CMK (cell line): Measurements from ENCODE around the gene ELAC2.

Source experiments
- DNase-seq: peaks from one replicate; pipeline ENCODE4 v3.0.0-alpha.2; 2010; ENCODE audit warnings: low read depth

The ELAC2 gene

DNA sequence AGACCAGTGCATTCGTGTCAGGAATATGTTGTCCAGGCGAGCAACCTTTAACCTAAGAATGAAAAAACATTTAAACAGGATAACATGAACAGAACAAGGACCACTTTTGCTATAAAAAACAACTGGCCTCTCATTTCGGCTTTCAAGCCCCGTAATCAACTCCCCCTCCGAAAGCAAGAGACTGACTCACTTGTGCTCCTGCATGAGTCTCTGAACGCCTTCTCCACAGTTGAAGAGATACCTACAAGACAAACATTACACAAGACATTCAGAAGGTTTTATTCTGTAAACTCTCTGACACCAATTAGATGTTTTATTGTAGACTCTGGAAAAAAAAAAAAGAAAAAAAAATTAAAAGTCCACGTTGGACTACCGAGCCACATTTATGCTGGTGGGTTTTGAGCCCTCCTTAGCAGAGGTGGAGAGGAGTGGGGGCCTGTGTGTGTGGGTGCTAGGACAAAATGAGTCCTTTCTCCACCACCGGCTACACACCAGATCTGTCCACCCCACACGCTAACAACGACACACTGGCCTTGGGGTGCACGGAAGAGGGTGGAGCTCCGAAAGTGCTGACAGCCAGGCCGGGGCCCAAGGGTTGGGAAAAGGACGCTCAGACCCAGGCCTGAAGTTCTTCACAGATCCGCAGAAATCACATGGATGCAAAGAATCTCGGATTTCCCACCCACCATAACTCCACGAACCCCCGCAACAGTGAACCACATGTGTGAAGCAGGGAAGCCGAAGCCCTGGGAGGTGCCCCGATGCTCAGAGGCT, 759 bp downstream of the ELAC2 start:
- DNase-seq: no peak

DNA sequence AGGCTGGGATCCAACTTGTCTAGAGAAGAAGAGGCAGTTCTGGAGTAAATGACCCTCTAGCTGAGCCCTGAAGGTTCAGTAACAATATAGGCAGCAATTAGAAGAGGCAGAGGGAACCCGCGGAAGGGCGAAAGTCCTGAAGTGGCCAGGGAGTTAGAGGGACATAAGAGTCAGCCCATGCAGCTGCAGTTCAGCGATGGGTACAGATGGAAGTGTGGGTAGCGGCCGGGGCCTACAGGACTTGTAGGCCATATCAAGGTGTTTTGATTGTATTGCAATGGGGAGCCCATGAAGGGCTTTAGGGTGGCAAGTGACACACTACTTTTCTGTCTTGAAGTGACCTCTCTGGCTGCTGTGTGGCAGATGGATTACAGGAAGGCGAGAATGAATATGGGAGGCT, 3.0 kb downstream of the ELAC2 start:
- no peak for DNase-seq

DNA sequence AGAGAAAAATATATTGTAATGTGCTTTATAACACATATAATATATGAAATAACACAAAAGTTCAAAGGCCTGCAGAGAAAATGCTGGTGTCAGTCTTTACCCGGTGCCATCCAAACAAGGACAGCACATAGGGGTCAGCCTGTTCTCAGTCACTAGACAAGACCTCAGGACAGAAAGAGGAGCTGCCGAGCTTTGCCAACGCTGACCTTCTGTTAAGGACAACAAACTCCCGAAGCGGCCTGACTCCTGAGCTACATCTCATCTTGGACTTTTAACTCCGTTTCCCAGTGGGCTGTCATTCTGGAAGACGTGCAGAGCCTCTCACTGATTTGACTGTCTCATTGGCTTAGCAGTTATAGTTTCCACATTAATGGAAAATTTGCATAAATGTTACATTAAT, 6.9 kb downstream of the ELAC2 start:
- no peak for DNase-seq

DNA sequence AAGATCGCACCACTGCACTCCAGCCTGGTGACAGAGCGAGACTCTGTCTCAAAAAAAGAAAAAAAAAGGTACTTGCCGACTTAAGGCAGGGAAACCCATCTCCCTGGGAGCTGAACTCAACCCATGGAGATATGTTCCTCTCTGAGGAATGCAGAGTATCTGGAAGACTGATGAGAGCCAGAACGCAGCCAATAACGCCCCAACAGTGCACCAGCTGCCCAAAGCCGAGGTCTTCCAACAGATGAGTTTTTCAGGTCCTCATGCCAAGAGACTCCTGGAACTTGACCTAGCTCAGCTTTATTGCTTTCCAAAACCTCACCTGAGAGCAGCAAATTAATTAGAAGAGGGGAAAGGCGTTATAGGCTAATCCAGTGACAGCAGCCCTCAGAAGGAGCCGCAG, 9.4 kb downstream of the ELAC2 start:
- DNase-seq: no peak

DNA sequence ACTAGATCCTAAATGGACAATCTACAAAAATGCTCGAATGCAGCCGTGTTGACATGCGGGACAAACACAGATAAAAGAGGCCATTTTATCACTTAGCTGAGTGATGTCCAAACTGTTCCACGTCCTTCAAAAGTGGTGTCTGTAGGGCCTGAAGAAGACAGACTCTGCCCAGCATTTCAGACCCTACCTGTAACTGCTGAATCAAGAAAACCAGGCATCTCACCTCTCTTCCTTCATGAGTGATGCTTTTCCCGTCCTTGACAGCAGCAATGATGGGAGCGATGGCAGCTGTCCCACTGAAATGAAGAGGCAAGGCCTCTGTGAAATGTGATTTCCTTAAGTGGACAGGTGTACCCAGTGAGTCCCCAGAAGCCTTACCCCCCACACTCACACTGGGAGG, 12.3 kb downstream of the ELAC2 start:
- no peak for DNase-seq

DNA sequence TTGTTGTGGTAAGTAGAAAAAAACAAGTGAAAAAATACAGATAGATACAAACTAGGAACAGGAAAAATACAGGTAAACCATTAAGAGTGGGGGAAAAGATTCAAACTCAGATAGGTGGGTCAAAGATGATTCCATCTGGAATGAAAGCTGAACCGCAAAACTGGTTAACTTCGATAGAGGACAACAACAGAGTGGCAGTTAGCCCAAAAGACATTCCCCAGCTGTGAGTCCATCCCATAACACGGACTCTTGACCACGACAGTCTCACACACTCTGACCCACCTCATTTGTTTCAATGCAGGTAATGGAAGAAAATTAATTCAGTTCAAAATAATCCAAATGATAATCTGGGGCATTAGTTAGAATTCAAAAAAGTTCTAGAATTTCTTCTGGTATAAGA, 13.5 kb downstream of the ELAC2 start:
- no peak for DNase-seq

DNA sequence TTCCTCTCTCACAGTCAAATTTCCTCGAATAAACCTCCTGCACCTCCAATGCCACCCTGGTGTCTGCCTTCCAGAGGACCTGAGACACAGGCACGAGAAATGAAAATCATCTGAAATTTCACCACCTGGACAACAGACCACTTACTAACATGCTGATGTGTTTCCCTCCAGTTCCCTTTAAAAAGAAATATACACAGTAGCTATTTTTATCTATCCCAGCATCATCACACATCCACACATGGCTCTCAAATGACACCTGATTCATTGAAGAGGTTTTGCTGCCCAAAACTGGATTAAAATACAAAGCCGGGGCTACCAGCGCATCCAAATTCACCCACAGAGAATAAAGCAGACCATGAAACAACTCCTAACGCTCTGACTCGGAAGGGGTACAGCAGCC, 13.9 kb downstream of the ELAC2 start:
- no peak for DNase-seq

DNA sequence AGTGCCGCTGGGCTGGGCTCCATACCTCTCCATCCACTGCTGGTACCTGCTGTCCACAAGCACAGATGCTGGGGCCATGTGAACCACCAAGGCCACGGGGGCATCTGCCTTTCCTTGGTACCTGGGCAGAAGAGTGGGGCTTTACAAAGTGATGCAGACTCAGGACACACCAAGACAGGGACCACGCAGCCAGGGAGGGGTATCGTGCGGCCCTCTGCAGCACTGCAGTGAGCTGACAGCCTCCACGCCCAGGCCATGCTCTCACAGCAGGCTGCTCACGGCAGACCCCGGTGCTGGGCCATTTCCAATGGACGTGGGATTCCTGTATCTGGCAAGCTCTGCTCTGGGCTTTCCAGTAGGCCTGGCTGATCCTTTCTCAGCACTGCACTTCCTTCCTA, 14.4 kb downstream of the ELAC2 start:
- no peak for DNase-seq

DNA sequence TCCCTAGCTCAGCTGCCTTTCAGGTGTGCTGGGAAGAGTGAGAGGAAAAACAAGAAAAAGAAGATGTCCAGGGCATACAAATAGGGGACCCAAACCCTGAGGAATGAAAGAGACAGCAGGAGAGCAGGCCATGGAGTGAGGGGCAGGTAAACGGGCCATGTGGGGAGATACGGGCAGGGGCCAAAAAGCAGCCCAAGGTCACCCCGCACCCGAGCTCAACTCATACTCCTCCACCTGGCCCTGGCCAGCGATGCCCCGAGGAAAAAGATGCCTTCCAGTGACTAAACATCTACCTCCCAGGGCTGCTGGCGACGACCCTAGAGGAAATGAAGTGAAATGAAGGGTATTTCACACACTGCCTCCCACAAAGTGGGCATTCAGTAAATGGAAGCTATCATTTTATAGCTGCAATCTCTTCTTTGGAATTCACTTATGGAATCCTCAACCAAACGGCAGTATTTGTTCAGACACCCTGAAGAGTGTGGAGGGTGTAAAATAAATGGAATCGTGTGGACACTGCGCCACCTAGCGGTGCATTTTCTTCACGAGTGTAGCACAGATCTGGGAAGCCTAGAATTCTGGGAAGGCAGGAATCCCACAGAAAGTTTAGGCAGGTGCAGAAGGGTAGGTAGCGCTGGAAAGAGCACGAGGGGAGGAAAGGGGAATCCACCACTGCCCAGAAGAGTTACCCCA, 14.9 kb downstream of the ELAC2 start:
- peak; percentile 27 for DNase-seq

DNA sequence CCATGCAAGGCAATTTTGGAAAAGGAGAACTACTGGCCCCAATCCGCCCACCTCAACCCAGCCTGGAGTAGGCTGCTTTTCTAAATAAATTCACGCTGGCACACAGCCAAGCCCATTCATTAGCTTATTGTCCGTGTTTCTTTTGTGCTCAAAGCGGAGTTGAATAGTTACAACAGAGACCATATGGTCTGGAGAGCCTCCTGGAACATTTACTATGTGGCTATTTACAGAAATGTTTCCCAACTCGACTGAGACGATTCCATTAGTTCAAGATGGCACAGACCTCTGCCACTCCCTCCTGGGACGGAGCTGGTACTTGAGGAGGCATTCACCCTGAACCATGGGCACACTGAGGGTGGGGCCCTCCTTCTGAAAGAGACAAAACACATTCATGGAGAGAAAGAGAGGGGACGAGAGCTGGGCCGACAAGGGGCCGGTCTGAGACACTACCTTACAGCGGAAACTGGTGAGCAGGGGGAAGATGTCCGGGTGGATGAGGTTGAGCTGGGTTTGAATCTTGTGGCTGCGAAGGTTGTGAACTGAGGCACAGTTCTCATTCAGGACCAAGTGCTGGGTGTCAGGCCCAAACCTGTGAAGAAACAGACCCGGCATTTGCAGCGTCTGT, 15.7 kb downstream of the ELAC2 start:
- no peak for DNase-seq

DNA sequence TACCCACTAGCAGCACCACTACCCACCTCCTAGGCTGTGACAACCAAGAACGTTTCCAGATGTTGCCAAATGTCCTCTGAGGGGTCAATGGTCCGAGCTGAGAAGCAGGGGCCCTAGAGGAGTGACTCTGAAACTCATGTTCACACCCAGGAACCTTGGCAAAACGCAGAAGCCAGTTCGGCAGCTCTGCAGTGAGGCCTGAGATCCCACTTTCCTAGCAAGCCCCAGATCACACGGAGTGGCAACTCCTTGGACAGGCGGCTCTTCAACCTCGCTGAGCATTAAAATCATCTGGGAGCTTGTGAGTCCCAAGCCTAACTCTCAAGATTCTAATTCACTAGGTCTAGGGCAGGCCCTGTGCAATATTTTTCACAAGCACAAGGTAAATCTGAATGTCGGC, 17.3 kb downstream of the ELAC2 start:
- no peak for DNase-seq

DNA sequence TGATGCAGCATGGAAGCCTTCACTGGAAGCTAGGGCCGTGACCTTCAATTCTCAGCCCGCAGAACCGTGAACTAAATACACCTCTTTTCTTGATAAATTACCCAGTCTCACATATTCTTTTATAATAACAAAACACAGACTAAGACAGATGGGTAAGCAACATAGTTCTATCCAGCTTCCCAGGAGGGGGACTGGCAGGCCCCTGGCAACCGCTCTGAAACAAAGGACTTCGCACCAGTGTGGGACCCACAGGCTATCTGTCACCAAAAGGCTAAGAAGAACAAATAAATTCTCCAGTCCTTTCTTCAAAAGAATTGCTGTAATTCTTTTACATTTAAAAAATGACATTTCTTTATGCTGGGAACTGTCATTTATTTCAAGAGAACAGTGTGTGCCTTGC, 19.0 kb downstream of the ELAC2 start:
- DNase-seq: no peak

DNA sequence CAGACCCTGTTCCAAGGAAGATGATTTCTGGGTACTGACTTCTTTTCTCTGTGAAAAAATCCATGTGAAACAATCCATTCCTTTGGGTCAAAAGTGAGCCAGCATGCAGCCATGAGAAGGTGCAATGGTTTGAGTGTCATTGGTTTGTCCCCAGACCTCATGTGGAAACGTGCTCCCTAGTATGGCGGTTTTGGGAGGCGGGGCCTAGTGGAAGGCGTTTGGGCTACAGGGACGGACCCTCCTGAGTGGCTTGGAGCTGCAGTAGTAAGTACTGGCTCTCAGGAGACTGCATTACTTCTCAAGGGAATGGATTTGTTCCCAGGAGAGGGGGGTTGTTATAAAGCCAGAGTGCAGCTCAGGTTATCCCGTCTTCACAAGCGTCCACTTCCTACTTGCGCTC, 19.4 kb downstream of the ELAC2 start:
- no peak for DNase-seq

DNA sequence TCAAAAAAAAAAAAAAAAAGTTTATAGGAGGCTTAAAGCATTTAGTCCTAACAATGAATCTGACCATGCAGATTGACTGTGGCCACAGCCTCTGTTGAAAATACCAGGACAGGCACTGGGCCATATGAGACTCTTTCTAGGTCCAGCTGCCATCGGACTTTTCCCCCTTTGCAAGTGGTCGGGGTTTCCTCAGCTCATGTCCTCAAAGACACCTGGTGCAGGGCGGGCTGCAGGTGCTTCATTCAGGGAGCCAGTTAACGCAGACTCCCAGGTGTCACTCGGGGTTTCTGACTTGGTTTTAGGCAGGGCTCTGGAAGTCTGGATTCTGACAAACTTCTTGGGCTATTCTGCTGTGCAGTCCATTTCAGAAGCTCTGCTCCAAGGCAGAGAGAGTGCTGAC, 20.9 kb downstream of the ELAC2 start:
- DNase-seq: no peak

DNA sequence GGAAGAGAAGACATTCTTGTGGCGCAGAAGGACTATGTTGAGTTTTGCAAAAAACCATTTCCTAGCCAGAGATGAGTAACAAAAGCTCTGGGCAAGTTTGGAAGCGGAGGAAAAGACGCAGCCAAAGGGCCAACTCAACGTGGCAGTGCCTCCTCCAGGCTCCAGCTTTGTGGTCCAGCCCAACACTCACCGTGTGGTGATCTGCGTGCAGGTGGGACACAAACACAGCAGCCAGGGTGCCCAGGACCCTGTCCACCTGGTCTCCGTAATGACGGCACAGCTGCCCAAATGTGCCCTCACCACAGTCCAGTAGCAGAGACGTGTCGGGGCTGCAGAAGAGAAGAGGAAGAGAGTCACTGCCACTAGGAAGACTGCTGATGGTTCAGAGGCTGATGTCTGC, 21.5 kb downstream of the ELAC2 start:
- no peak for DNase-seq

DNA sequence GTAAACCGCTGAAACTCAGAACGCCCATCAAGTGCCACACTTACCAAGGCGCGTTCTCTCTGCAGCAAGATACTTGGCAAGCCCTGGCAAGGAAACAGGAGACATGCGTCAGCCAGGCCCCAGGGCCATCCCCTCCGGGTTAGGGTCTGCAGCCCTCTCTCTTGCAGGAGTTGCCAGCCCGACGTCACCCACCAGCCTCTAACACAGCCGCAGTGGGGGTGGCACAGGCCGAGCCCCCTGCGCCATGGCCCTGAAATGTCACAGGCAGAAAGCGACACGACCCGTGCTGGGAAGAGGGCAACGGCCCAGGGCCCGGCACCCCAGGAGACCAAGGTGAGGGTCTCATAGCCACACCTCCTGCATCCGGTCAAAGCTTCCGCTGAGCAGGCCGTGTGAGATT, 21.9 kb downstream of the ELAC2 start:
- DNase-seq: no peak

DNA sequence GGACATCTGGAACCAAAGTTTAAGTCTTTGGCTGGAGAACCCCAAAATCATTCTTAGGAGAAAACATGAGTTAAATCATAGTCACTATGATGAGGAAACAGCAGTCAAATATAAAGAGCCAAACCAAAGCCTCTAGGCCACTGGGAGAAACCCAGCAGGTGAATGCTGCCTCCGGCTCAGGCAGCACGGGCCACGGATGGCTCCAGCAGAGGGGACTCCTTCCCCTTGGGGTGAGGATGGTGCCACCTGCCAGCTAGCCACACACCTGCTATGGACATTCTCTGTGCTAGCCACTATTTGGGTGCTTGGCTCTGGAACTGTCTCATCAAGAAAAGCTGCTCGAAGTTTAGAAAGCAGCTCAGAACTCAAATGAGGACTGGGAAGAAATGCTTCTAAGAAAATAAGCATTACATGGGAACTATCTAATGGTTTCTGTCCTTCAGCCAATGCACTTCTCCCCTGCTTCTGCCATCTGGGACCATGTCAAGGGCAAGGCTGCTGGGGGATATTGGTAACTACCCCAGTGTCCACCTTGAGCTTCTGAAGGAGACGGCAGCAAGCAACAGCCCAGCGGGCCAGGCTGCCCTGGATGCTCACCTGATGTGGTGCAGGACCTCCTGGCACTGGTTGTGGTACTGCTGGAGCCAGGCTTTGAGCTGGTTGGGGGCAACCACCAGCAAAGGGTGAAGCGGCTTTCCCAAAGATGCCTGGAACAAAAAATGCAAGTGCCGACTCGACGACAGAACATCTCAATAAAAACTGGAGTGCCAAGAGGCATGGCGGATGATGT, 22.5 kb downstream of the ELAC2 start:
- no peak for DNase-seq

DNA sequence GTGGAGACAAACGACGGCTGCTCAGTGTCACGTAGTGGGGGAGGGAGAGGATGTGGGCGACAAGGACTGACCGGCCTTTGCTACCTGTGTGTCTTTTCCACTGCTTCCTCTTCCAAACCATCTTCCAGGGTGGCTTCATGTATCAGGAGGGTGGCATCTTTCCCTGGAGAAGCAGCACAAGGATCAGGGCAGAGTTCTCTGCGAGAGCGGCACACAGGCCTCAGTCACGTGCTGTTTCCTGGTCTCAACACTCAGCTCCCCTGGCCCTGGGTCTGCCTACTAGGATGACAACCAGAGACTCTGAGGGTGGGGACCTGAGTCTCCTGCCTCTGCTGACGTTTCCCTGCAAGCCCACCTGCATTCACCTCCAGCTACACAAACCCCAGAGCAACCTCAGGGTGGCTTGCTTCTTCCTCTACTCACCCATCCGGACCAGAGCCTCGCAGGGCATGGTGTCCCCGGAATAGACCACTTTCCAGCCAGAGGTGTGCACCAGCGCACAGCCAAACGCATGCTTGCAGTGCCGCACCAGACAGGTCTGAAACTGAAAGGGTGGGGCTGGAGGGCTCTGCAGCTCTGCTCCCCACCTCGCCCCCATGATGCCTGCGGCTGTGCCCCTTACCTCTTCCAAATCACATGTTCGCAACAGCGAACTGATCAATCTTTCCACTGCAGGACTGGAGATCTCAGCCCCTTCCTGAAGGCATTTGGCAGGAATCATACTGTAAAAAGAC, 23.3 kb downstream of the ELAC2 start:
- DNase-seq: no peak

DNA sequence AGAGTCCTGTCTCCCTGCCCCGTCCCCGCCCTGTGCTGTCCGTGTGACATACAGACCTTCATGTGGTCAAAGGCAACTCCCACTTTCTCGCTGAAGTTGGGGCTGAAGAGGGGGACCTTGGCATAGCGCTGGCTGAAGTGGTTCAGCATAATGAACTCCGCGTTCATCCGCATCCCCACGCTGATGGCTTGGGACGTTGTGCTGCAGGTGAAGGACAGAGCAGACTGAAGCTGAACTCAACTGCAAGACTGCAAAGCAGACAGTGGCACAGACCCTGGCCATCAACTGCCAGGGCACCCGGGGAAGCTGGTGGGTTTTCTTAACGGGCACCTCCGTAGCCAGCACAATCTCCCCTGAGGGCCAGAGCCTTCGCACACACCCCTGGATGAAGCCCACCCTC, 24.2 kb downstream of the ELAC2 start:
- no peak for DNase-seq

DNA sequence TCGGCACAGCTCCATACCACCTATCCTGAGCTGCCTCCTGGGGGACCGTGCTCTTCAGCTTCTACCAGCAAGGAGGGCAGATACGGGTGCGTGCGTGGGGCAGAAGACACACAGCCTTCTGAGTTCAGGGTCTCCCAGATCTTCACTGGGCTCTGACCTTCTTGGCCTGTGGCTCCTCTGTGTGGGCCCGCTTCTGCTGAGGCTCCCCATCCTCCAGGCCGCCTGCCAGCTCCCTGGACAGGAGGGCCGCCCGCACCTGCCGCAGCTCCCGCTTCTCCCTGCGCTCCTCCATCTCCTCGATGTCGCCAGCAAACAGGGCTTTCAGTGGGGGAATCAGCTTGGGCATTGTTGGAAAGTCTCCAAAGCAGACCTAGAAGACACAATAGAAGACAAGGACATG, 25.2 kb downstream of the ELAC2 start:
- DNase-seq: no peak

DNA sequence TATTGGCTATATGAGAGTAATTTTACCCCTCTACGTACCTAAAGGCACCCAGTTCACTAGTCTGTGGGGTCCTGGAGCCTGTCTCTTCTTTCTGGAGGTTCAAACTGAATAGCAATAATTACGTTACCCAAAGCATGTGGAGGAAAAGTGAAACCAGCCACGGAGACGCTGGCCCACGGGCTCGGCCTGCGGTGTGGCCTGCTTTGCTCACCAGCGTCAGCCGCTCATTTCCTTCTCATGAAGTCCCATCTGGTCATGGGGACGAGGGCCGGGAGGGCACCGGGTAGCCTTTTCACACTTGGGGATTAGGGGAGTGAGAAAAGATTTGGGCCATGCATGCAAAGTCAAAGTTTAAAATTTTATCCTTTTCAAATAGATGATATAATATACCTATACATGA, 26.9 kb downstream of the ELAC2 start:
- DNase-seq: no peak
